Keratinocyte (primary cell): Measurements from ENCODE around the gene CARD9. TPM values are rescaled to one million over a fixed set of nuclear protein-coding genes. Genes with fewer than 3 reads are reported as not detected.

Experiments
- DNase-seq: peaks from one replicate; pipeline ENCODE4 v3.0.0-alpha.2; 2011; ENCODE audit warnings: low read depth, missing footprints, low spot score
- FAIRE-seq: peaks from 2 replicates; lab custom pipeline; 2011; peaks lifted over from hg19 to GRCh38; lab: Jason Lieb, UNC
- H2AFZ ChIP-seq: 2 replicates; pipeline ENCODE4 v1.6.0; 2012; ENCODE audit warnings: low read length, control low read depth, inconsistent platforms; ENCODE audit not compliant: control insufficient read depth
- H3K27ac ChIP-seq: 2 replicates; pipeline ENCODE4 v1.5.1; 2011; ENCODE audit warnings: low read length; ENCODE audit not compliant: control insufficient read depth, insufficient read depth
- H3K27me3 ChIP-seq: 3 replicates; pipeline ENCODE4 v1.6.0; 2011; ENCODE audit warnings: low read length; ENCODE audit not compliant: control insufficient read depth, insufficient read depth; ENCODE audit errors: extremely low read depth
- H3K36me3 ChIP-seq, 2 experiments: 2 replicates in 1 of 2; 3 replicates in 1 of 2; pipeline ENCODE4 v1.5.1; 2011; ENCODE audit warnings: low read length in 2 of 2, mild to moderate bottlenecking in 1 of 2; ENCODE audit not compliant: control insufficient read depth in 2 of 2, insufficient read depth in 2 of 2; ENCODE audit errors: extremely low read depth in 1 of 2
- H3K4me1 ChIP-seq: 3 replicates; pipeline ENCODE4 v1.5.1; 2011; ENCODE audit warnings: low read length; ENCODE audit not compliant: control insufficient read depth, insufficient read depth; ENCODE audit errors: extremely low read depth
- H3K4me2 ChIP-seq: 3 replicates; pipeline ENCODE4 v1.6.0; 2011; ENCODE audit warnings: low read depth, low read length; ENCODE audit not compliant: control insufficient read depth, insufficient read depth; ENCODE audit errors: extremely low read depth
- H3K4me3 ChIP-seq, 3 experiments: fragments of 200-600 bp in 1 of 3; sonication (generic) in 1 of 3; 2 replicates in 2 of 3; 3 replicates in 1 of 3; pipeline ENCODE4 v1.5.1; 2011 to 2016; ENCODE audit warnings: low read length in 3 of 3, mild to moderate bottlenecking in 3 of 3, control low read depth in 2 of 3, inconsistent platforms in 1 of 3, low read depth in 1 of 3, mixed read lengths in 1 of 3, mixed run types in 1 of 3, moderate library complexity in 1 of 3; ENCODE audit not compliant: control insufficient read depth in 2 of 3, insufficient read depth in 2 of 3; ENCODE audit errors: extremely low read depth in 1 of 3
- H3K79me2 ChIP-seq: 2 replicates; pipeline ENCODE4 v1.6.0; 2012; ENCODE audit warnings: low read length; ENCODE audit not compliant: control insufficient read depth, insufficient read depth
- H3K9ac ChIP-seq: 3 replicates; pipeline ENCODE4 v1.6.0; 2011; ENCODE audit warnings: low read length; ENCODE audit not compliant: control insufficient read depth, insufficient read depth; ENCODE audit errors: extremely low read depth
- H3K9me1 ChIP-seq: 3 replicates; pipeline ENCODE4 v1.6.0; 2011; ENCODE audit warnings: low read length; ENCODE audit not compliant: control insufficient read depth, insufficient read depth; ENCODE audit errors: extremely low read depth
- H3K9me3 ChIP-seq: 2 replicates; pipeline ENCODE4 v1.5.1; 2012; ENCODE audit warnings: low read depth, low read length; ENCODE audit not compliant: control insufficient read depth
- H4K20me1 ChIP-seq: 3 replicates; pipeline ENCODE4 v1.6.0; 2011; ENCODE audit warnings: low read length; ENCODE audit not compliant: control insufficient read depth, insufficient read depth; ENCODE audit errors: extremely low read depth
- CTCF ChIP-seq, 3 experiments: IDR thresholded peaks in 1 of 3; conservative IDR thresholded peaks in 1 of 3; optimal IDR thresholded peaks in 1 of 3; 2 replicates in 2 of 3; 3 replicates in 1 of 3; pipeline versions ENCODE3 to v1.5.1; 2011; ENCODE audit warnings: low read length in 3 of 3, mild to moderate bottlenecking in 3 of 3, moderate library complexity in 2 of 3, control low read depth in 1 of 3, inconsistent platforms in 1 of 3; ENCODE audit not compliant: insufficient read depth in 2 of 3; ENCODE audit errors: extremely low read depth in 1 of 3
- EZH2 ChIP-seq: IDR thresholded peaks from one replicate; pipeline ENCODE4 v1.6.1; 2012; ENCODE audit warnings: inconsistent platforms, mild to moderate bottlenecking, low read length, moderate library complexity
- dilution Hi-C: fragments of 300-500 bp; cut with MboI; formaldehyde crosslinking; loops from one replicate; pipeline ENCODE4 v1.7.0; 2020; ENCODE audit warnings: low sequenced_read_pairs; ENCODE audit not compliant: extremely low pct_ligation_motif_present
- polyA plus RNA-seq, 5 experiments: library from polyadenylated mRNA; depleted of rRNA in 3 of 5; stranded (reverse) in 3 of 5; stranded (forward) in 1 of 5; unstranded in 1 of 5; fragments of >200 nt; gene quantifications; 1 replicate in 1 of 5; 2 replicates in 3 of 5; 3 replicates in 1 of 5; pipeline versions ENCODE4 v1.2.1 to v1.2.3, GENCODE V29; 2011 to 2012; ENCODE audit warnings: missing spikeins in 2 of 5, low read depth in 1 of 5, low replicate concordance in 1 of 5

Gene CARD9
- polyA plus RNA-seq, 1 donor (not counting 4 experiments of a cell fraction or from before 2014, with no cell fraction given), result 0.07 TPM

GRCh38 chr9:136402067-136402466 lies 28.6 kb upstream of the CARD9 start:
- Histone ChIP-seq H3K4me1 (peaks cover 12% of the 10 kb centered on the region), H3K9me1 (peaks cover 4% of the 10 kb centered on the region), H4K20me1 (peaks cover 5% of the 10 kb centered on the region), H3K9ac (no peak overlapping the region), H2AFZ (no peak overlapping the region), H3K79me2 (peaks cover 27% of the 10 kb centered on the region), H3K27ac (no peak overlapping the region), H3K9me3 (no peaks in the 10 kb centered on the region), H3K36me3 (peaks cover 20 to 23% of the 10 kb centered on the region in 2 experiments), H3K4me3 (no peak overlapping the region), H3K4me2 (no peak overlapping the region), H3K27me3 (no peaks in the 10 kb centered on the region)
- TF ChIP-seq EZH2, result no peak
- no peak for TF ChIP-seq CTCF (optimal IDR thresholded peaks at IDR 0.05 in 1 of 3, IDR thresholded peaks at IDR 0.05 in 1 of 3, conservative IDR thresholded peaks at IDR 0.05 in 1 of 3; ENCODE audit: extremely low read depth in 1 of 3, insufficient read depth in 2 of 3, low read length in 3 of 3)
- DNase-seq, result no peak
- dilution Hi-C loops, result no loop called here
- no peak for FAIRE-seq

- H4K20me1 ChIP-seq, result peaks cover 5% of the 10 kb centered on the region
- FAIRE-seq (no peak), DNase-seq (no peak)
- H3K4me2 ChIP-seq, result no peak overlapping the region
- H3K9ac ChIP-seq, result no peak overlapping the region
- H2AFZ ChIP-seq, result no peak overlapping the region
- dilution Hi-C loops, result no loop called here
- H3K9me1 ChIP-seq, result peaks cover 4% of the 10 kb centered on the region
- TF ChIP-seq EZH2, result no peak
- no peak for TF ChIP-seq CTCF (optimal IDR thresholded peaks at IDR 0.05 in 1 of 3, IDR thresholded peaks at IDR 0.05 in 1 of 3, conservative IDR thresholded peaks at IDR 0.05 in 1 of 3; ENCODE audit: extremely low read depth in 1 of 3, insufficient read depth in 2 of 3, low read length in 3 of 3)
- peaks cover 24 to 25% of the 10 kb centered on the region in 2 experiments for H3K36me3 ChIP-seq
- H3K4me1 ChIP-seq, result peaks cover 12% of the 10 kb centered on the region
- H3K9me3 ChIP-seq, result no peaks in the 10 kb centered on the region
- H3K79me2 ChIP-seq, result peaks cover 32% of the 10 kb centered on the region
- no peaks in the 10 kb centered on the region for H3K27me3 ChIP-seq
- no peak overlapping the region for H3K4me3 ChIP-seq
- no peak overlapping the region for H3K27ac ChIP-seq
Observed at GRCh38 chr9:136401173-136401922, 27.9 kb upstream of the CARD9 start.
